Posterior vena cava (tissue), 2 donors: Measurements from ENCODE around the gene ATP5F1D. TPM values are rescaled to one million over a fixed set of nuclear protein-coding genes. Genes with fewer than 3 reads are reported as not detected.

Experiments used
- DNase-seq: peaks from one replicate; pipeline ENCODE4 v3.0.0-alpha.2; 2020; ENCODE audit warnings: low spot score
- intact Hi-C, 2 donors: fragments of 100-400 bp; cut with DNase I; formaldehyde crosslinking; loops; one replicate each; pipeline versions ENCODE4 v1.14.1 to v1.14.2; 2022 to 2023
- total RNA-seq, 2 donors: library from RNA; stranded (reverse); fragmentation: NEBNext Ultra II Directional; extraction: Animal tissue kit (Norgen Biotek cat#: 25700); gene quantifications; one replicate each; pipeline ENCODE4 v1.2.1, GENCODE V29; 2021
- donor health status: DM: yes; HTN: yes; CAD: no.
- donor health status: DM: yes; HTN: yes; CAD: no.

Gene ATP5F1D
- total RNA-seq, 2 donors from 2014 or later, result 125 to 137 TPM

GRCh38 chr19:1264801-1265614 lies 23.5 kb downstream of the ATP5F1D start:
- peak; percentile 93 for DNase-seq
- intact Hi-C loops, result no loop called here

DNA sequence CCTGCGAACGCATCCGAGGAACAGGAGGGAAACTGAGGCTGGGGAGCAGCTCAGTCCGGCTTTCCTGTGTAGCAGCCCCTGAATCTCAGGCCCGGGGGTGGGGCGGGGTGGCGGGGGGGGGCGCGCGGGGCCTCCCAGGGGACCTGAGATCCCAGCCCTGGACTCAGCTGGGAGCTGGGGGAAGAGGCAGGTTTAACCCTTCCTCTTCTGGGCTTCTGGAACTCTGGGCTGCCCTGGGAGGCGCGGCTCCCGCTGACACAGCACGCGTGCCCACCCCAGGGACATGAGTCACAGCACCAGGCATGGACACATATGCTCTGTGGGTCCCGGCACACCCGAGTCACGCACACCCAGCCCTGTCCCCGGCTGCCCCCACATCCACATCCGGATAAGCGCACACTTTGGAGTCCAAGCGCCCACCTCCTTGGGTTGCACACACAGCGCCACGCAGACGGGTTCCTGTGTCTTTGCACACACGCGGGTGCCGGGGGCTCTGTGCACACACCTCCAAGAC lies 24.1 kb downstream of the ATP5F1D start:
- peak; percentile 95 for DNase-seq
- intact Hi-C loops, result loop anchor here in 1 of 2 donors (2.0 kb wide), 1 partner anchor 21 kb away; no protein-coding TSS in a partner anchor

- intact Hi-C loops, result loop anchor here in 1 of 2 donors (2.0 kb wide), 1 partner anchor 22 kb away; no protein-coding TSS in a partner anchor
- peak; percentile 97 for DNase-seq
Observed at GRCh38 chr19:1266129-1266915, 24.8 kb downstream of the ATP5F1D start.

DNA sequence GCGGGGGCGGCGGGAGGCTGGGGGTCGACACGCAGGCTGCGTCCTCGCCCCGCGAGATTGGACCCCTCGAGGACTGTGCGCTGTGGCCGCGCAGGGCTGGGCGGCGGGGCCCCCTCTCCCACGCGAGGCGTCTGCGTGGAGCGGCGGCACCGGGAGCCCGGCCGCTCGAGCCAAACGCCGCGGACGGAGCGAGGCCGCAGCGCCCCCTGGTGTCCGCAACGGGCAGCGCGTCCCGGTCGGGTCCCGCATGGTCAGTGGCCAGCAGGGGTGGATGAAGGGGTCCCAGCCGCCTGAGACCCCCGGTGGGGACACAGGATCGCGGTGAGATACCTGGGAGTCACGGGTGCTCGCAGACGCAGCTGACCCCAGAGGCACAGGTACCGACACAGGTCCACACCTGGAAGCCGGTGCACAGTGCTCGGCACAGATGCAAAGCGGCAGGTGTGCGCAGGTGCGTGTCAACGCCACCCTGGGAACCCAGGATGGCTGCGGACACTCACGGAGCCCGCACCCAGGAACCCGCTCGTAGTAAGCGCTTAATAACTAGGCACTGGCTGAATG lies 25.4 kb downstream of the ATP5F1D start:
- peak; percentile 95 for DNase-seq
- intact Hi-C loops, result loop anchor here (1.0 to 2.0 kb wide), 2 partner anchors 22 to 23 kb away; no protein-coding TSS in a partner anchor

GRCh38 chr19:1267477-1268225 lies 26.1 kb downstream of the ATP5F1D start:
- peak; percentile 85 for DNase-seq
- intact Hi-C loops, result loop anchor here (1.0 to 2.0 kb wide), 2 partner anchors 23 kb away; no protein-coding TSS in a partner anchor

DNA sequence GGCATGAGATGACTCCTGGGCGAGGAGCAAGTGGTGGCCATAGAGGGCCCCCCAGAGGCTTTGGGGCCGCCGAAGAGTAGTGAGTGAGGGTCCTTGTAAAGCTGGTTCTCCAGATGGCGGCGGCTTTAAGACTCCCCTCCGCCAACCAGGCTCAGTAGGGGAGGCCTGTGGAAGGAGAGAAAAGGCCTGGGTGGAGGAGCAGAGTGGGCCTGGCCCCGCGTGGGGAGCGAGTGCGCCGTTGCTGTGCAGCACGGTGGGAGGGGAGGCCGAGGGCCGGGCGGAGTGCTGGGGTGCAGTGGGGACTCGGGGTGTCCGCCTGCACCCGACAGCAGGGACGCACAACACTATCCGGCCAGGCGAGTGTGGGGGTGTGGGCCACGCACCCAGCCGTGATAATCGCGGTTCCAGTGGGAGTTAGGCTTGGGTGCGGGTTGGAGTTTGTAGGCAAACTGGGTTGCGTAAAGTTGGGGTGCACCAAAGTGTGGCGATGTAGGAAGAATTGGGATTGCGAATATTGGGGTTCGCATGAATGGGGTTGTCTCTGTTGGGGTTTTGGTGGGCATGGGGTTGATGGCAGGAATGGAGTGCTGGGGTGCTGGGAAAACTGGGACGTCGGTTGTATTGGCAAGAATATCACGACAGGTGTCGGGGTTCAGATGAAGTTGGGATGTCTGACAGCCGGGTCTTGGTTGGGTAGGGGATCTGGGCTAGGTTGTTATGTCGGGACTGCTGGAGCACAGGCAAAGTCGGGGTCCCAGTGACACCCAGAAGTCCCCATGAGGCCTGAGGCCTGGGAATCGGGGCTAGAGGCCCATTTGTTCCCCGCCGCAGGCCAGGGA lies 26.9 kb downstream of the ATP5F1D start:
- peak; percentile 85 for DNase-seq
- intact Hi-C loops, result no loop called here

- intact Hi-C loops, result no loop called here
- peak; percentile 100 for DNase-seq
Observed at GRCh38 chr19:1269065-1269477, 27.5 kb downstream of the ATP5F1D start, which contains the start of gene CIRBP. CIRBP (plus strand) TSS chr19:1269332; CDS start chr19:1270934, 1,602 bp downstream.

DNA sequence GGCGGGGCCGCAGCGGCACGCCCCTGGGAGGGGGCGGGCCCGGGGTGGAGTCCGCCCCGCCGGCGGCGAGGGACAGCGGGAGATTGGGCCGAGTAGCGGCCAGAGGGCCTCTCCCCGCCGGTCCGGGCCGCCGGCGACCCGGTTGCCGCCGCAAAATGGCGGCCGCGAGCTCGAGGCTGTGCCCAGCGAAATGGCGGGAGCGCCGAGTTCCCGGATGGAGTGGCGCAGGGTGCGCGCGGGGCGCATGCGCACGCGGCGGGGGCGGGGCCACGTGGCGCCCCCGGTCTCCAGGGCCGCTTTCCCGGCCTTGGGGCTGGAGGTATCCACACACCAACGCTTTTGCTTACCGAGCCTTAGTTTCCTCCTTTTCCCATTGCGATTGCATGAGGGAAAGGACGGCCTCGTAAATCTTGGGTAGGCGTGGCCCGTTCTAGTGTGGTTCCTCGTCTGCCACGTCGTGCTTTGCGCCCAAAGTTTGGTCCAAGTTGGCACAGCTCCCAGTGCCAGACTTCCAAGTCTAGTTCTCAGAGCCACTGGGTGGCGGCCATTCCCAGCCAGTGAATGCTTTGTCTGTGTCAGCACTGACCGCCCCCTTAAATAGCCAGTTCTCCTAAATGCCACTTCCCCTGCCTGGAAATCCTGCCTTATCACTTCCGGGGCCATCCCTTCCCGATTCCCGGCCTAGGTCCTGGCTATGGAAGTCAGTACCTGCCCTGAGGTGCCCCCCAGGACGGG lies 28.1 kb downstream of the ATP5F1D start:
- DNase-seq, result peak; percentile 97
- intact Hi-C loops, result loop anchor here in 1 of 2 donors (10.0 kb wide), 1 partner anchor 115 kb away; the partner anchor contains the start of gene NDUFS7

DNA sequence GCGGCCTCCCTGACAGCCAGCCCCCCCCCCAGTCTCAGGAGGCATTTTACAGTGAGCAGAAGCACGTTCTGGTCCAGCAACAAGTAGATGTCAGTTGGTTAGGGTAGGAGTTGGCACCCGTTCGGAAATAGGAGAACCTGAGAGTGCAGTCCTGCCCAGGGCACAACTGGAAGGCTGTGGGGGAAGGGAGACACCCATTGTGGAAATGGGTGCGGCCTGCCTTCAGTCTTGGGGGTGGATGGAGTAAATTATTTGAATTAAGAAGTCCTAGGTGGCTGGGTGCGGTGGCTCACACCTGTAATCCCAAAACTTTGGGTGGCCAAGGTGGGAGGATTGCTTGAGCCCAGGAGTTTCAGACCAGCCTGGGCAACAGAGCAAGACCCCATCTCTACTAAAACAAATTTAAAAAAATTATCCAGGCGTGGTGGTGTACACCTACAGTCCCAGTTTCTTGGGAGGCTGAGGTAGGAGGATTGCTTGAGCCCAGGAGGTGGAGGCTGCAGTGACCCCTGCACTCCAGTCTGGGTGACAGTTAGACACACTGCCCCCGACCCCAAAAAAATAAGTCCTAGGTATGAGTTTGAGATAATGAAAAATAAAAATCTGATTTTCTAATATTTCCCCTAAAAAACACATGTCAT lies 28.8 kb downstream of the ATP5F1D start:
- intact Hi-C loops, result loop anchor here in 1 of 2 donors (10.0 kb wide), 1 partner anchor 114 kb away; the partner anchor contains the start of gene NDUFS7
- DNase-seq, result no peak

DNA sequence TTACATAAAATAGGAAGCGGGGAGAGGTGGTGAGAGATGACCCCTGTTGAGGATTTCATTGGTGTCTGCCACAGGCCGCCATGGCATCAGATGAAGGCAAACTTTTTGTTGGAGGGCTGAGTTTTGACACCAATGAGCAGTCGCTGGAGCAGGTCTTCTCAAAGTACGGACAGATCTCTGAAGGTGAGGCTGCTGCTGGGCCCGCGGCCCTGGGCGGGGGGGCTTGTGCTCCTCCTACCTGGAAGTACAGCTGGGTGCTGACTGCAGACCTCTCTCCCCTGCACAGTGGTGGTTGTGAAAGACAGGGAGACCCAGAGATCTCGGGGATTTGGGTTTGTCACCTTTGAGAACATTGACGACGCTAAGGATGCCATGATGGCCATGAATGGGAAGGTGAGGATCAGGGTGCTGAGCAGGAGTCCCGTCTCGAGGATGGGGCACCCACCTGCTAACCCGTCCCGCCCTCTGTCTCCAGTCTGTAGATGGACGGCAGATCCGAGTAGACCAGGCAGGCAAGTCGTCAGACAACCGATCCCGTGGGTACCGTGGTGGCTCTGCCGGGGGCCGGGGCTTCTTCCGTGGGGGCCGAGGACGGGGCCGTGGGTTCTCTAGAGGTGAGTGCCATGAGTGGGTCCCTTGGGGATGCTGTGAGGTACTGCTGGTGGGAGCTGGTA lies 29.4 kb downstream of the ATP5F1D start:
- no peak for DNase-seq
- intact Hi-C loops, result loop anchor here in 1 of 2 donors (10.0 kb wide), 1 partner anchor 114 kb away; the partner anchor contains the start of gene NDUFS7

DNA sequence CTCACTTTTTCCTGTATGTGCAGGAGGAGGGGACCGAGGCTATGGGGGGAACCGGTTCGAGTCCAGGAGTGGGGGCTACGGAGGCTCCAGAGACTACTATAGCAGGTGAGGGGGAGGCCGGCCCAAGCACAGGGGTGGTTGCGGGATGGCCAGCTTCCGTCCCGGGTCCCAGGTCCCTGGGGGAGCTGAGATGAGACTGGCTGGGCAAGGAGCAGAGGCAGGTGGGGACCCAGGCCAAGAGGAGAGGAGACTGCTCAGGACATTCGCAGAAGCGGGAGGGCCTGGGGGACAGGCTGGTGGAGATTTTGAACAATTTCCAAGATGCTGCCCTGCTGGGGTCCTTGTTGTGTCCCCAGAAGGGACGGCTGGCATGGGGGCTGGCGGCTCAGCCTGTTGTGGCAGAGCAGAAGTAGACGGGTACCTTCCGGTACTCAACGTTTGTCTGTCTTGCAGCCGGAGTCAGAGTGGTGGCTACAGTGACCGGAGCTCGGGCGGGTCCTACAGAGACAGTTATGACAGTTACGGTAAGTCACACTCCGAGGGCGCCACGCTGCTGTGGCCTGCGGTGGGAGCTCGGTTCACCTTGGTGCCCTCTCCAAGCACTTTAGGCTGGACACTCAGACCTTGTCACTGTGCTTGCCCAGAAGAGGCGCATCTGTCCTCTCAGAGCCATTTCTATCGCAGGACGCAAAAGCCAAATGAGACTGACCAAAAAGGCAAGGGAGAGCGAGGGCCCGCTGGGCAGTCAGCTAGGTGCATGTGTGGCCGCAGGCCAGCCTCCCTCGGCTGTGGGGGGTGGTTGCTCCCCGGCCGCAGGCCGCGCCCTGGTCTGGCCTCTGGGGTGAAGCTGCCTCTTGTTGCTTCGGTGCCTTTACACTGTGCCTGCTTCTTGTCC lies 30.2 kb downstream of the ATP5F1D start:
- no peak for DNase-seq
- intact Hi-C loops, result loop anchor here in 1 of 2 donors (10.0 kb wide), 1 partner anchor 113 kb away; the partner anchor contains the start of gene NDUFS7

DNA sequence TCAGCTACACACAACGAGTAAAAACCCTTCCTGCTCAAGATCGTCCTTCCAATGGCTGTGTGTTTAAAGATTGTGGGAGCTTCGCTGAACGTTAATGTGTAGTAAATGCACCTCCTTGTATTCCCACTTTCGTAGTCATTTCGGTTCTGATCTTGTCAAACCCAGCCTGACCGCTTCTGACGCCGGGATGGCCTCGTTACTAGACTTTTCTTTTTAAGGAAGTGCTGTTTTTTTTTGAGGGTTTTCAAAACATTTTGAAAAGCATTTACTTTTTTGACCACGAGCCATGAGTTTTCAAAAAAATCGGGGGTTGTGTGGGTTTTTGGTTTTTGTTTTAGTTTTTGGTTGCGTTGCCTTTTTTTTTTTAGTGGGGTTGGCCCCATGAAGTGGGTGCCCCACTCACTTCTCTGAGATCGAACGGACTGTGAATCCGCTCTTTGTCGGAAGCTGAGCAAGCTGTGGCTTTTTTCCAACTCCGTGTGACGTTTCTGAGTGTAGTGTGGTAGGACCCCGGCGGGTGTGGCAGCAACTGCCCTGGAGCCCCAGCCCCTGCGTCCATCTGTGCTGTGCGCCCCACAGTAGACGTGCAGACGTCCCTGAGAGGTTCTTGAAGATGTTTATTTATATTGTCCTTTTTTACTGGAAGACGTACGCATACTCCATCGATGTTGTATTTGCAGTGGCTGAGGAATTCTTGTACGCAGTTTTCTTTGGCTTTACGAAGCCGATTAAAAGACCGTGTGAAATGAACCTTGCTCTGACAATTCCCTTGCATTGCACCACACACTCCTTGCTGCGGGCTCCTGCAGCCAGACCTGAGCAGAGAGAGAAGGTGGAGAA lies 31.1 kb downstream of the ATP5F1D start:
- no peak for DNase-seq
- intact Hi-C loops, result loop anchor here in 1 of 2 donors (10.0 kb wide), 1 partner anchor 112 kb away; the partner anchor contains the start of gene NDUFS7

GRCh38 chr19:1273263-1274041 lies 31.9 kb downstream of the ATP5F1D start:
- intact Hi-C loops, result loop anchor here in 1 of 2 donors (10.0 kb wide), 1 partner anchor 111 kb away; the partner anchor contains the start of gene NDUFS7
- DNase-seq, result no peak
